ENCODE measurements around the gene MRPS2.

Gene MRPS2

DNA sequence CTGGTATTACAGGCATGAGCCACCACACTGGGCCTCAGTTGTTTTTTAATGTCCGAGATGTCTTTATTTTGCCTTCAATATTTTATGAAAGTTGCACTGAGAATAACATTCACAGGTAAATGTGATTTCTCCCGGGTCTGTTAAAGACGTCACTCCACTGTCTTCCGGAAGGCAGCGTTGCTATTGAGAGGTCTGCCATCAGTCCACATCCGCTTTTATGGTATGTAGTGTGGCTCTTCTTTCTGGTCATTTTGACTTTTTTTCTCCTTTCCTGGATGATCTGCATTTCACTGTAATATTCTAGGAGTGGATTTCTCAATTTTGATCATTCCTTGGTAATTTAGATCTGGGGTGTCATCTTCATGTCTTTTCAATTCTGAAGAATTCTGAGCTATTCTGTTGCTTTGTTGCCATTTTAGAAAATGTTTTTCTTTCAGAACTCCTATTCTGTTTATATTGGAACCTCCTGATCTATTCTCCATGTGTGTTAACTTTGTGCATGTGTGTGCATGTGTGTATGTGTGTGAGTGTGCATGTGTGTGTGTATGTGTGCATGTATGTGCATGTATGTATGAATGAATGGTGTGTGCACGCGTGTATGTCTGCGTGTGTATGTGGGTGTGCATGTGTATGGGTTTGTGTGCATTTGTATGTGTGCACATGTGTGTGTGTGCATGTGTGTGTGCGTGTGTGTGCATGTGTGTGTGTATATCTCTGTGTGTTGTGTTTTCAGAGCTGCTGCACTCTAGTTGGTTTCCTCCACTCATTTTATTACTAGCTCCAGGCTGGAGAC, 18.9 kb downstream of the MRPS2 start:
- TF ChIP-seq, protein P1, sequence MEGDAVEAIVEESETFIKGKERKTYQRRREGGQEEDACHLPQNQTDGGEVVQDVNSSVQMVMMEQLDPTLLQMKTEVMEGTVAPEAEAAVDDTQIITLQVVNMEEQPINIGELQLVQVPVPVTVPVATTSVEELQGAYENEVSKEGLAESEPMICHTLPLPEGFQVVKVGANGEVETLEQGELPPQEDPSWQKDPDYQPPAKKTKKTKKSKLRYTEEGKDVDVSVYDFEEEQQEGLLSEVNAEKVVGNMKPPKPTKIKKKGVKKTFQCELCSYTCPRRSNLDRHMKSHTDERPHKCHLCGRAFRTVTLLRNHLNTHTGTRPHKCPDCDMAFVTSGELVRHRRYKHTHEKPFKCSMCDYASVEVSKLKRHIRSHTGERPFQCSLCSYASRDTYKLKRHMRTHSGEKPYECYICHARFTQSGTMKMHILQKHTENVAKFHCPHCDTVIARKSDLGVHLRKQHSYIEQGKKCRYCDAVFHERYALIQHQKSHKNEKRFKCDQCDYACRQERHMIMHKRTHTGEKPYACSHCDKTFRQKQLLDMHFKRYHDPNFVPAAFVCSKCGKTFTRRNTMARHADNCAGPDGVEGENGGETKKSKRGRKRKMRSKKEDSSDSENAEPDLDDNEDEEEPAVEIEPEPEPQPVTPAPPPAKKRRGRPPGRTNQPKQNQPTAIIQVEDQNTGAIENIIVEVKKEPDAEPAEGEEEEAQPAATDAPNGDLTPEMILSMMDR (IDR thresholded peaks at IDR 0.05; ENCODE audit: low read length, missing control alignments): no peak
- DNase-seq (ENCODE audit: low read depth): no peak
- H3K4me3 ChIP-seq (replicated peaks; ENCODE audit: low read depth, low read length): no peak overlapping the region

DNA sequence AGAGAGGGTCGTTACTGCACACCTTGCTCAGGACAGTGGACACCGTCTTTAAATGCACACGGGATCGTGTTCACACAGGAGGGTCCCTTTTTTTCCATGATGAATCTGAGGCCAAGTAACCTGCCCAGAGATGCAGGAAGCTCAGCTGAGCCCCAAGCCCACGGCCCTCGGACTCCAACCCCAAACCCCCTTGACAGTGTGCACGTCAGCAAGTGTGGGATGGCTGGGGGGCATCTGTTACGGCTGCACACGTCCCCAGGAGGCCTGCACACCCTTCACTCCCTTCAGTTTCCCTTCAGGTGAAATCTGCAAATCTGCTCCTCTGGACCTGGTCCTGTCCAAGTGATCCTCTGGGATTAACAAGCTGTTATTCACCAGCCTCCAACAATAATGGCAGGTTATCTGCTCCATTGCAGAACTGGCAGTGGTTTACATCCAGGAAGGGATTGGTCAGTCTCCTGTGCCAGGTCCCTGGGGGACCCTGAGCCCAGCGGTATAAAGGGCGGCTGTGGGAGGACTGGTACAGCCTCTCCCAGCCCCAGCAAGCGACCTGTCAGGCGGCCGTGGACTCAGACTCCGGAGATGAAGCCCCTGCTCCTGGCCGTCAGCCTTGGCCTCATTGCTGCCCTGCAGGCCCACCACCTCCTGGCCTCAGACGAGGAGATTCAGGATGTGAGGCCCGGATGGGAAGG, 20.6 kb downstream of the MRPS2 start, which contains the start of gene LCN1:
TSS of gene LCN1 (plus strand) at position 525 of the 692 bp plus-strand sequence. CDS start at position 583, 58 bp downstream.
- no peak within 1 kb of the TSS for H3K4me3 ChIP-seq (replicated peaks; ENCODE audit: low read depth, low read length)
- DNase-seq (ENCODE audit: low read depth): no peak

DNA sequence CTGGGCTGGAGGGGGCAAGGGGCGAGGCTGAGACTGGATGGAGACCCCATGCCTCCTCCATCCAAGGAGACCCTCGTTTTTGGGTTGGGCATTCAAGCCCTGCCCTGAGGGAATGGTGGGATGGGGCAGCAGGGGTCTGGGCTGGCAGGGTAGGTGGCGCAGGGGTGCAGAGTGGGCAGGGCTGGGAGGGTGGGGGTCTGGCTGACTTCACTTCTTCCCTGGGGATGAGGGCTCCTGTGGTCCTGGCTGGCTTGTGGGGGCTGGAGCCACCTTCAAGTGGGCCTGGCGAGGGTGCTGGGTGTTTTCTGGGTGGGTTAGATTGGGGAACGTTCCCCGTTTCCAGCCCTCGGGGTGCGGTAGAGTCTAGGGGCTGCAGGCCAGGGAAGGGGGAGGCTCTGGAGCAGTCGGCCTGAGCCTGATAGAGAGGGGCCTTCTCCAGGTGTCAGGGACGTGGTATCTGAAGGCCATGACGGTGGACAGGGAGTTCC, 21.2 kb downstream of the MRPS2 start:
- DNase-seq (ENCODE audit: low read depth): no peak
- no peak overlapping the region for H3K4me3 ChIP-seq (replicated peaks; ENCODE audit: low read depth, low read length)
- TF ChIP-seq, protein P1 (IDR thresholded peaks at IDR 0.05; ENCODE audit: low read length, missing control alignments): no peak

More for the DNA sequence above, 20.6 kb downstream of the MRPS2 start, which contains the start of gene LCN1:
- TF ChIP-seq, protein P1 (IDR thresholded peaks at IDR 0.05; ENCODE audit: low read length, missing control alignments): no peak

DNA sequence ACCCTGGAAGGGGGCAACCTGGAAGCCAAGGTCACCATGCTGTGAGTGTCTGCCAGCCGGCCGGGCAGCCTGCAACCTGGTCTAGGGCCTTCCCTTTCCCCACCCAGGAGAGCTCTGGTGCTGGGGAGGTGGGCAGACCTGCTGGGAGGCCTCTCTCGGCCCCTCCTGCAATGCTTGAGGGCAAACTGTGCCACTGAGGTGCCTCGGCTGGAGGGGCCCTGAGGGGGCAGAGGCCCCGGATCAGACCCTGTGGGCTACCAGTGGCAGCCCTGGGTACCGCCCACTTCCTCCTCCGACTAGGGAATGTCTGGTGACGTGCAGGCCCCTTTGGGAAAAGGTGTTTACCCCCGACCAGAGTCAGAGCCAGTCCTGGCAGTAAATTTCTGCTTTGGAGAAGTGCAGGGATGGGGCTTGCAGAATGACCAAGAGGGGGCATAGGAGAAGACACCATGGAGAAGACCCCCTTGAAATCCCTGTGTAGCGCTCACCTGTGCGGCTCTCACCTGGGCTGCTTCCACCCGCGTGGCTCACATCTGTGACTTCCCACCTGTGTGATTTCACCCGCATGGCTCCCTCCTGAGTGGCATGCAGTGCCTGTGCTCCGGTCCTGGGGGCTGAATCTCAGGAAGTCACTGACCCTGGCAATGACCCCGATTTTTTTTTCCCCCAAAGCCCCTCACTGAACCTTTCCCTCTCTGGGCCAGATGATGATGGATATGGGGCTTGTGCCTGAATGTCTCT, 21.8 kb downstream of the MRPS2 start:
- TF ChIP-seq, protein P1 (IDR thresholded peaks at IDR 0.05; ENCODE audit: low read length, missing control alignments): no peak
- no peak for DNase-seq (ENCODE audit: low read depth)
- H3K4me3 ChIP-seq (replicated peaks; ENCODE audit: low read depth, low read length): no peak overlapping the region

DNA sequence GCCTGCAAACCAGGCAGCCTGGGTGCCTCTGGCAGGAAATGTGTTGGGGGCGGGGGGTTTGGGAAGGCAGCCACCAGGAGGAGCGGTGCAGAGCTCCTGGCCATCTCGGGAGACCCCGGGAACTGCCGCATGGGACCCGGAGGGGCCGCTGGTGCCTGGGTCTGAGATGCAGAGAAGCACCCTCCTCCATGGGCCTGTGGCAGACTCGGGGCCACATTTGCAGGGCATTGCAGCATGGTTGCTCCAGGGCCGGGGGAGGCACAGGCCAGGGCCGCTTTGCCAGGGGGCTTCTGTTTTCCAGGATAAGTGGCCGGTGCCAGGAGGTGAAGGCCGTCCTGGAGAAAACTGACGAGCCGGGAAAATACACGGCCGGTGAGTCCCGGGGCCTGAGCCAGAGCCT, 22.4 kb downstream of the MRPS2 start:
- no peak for DNase-seq (ENCODE audit: low read depth)
- TF ChIP-seq, protein P1 (IDR thresholded peaks at IDR 0.05; ENCODE audit: low read length, missing control alignments): no peak
- no peak overlapping the region for H3K4me3 ChIP-seq (replicated peaks; ENCODE audit: low read depth, low read length)

DNA sequence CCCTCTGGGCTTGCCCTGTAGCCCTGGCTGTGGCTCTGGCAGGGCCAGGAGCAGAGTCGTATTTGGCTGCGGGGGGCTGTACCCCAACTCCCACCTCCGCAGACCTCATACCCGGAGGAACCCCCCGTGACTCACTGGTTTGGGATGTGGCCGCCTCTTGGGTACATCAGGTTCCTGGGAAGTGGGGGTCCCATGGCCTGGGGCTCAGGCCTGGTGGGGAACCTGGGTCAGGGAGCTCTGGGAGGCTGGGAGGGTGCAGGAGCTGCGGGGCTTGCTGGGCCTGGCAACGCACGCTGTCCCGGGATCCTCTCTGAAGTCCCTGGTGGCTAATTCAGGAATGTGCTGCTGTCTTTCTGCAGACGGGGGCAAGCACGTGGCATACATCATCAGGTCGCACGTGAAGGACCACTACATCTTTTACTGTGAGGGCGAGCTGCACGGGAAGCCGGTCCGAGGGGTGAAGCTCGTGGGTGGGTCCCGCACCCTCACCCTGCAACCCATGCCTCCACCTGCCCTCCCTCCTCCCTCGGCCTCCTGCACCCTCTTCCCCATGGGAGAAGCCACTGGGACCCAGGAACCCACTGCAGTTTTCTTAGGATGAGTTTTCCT, 23.1 kb downstream of the MRPS2 start:
- H3K4me3 ChIP-seq (replicated peaks; ENCODE audit: low read depth, low read length): no peak overlapping the region
- no peak for DNase-seq (ENCODE audit: low read depth)
- TF ChIP-seq, protein P1 (IDR thresholded peaks at IDR 0.05; ENCODE audit: low read length, missing control alignments): no peak
